H1 (cell line): ENCODE measurements around the gene NUTM1. TPM values are rescaled to one million over a fixed set of nuclear protein-coding genes. Genes with fewer than 3 reads are reported as not detected.

ENCODE experiments used
- CTCF ChIA-PET: fragments of 300-600 bp; sonication (Branson Sonifier 250); formaldehyde crosslinking; loops from one replicate; lab custom pipeline; 2021; ENCODE audit not compliant: partially characterized antibody; lab: Charles Lee
- POLR2A ChIA-PET: fragments of 300-600 bp; sonication (Branson Sonifier 250); formaldehyde crosslinking; loops from one replicate; lab custom pipeline; 2021; ENCODE audit warnings: inconsistent platforms; ENCODE audit not compliant: partially characterized antibody; lab: Charles Lee
- DNase-seq, 2 experiments: peaks; one replicate each; pipeline versions ENCODE4 v3.0.0 to v3.0.0-alpha.2; 2010 to 2022; ENCODE audit warnings: low spot score in 2 of 2, low read depth in 1 of 2, mixed read lengths in 1 of 2
- FAIRE-seq: peaks from 2 replicates; lab custom pipeline; 2011; peaks lifted over from hg19 to GRCh38; lab: Jason Lieb, UNC
- H2AFZ ChIP-seq: 2 replicates; pipeline ENCODE4 v1.8.1; 2012; ENCODE audit warnings: low read length, inconsistent platforms
- H2AK5ac ChIP-seq: 2 replicates; pipeline ENCODE4 v1.6.1; 2013; ENCODE audit warnings: low read depth, low read length
- H2BK120ac ChIP-seq: replicated peaks from 2 replicates; pipeline ENCODE3; 2013; ENCODE audit warnings: low read depth, low read length, inconsistent platforms
- H2BK12ac ChIP-seq: 2 replicates; pipeline ENCODE4 v1.6.1; 2013; ENCODE audit warnings: low read depth, low read length
- H2BK15ac ChIP-seq: 2 replicates; pipeline ENCODE4 v1.6.1; 2013; ENCODE audit warnings: low read length
- H2BK20ac ChIP-seq: 2 replicates; pipeline ENCODE4 v1.6.1; 2013; ENCODE audit warnings: low read length
- H2BK5ac ChIP-seq: 2 replicates; pipeline ENCODE4 v1.6.1; 2013; ENCODE audit warnings: low read depth, low read length
- H3K14ac ChIP-seq: 2 replicates; pipeline ENCODE4 v1.6.1; 2013; ENCODE audit warnings: inconsistent platforms; ENCODE audit not compliant: insufficient read length
- H3K18ac ChIP-seq: 2 replicates; pipeline ENCODE4 v1.6.1; 2013; ENCODE audit warnings: low read length; ENCODE audit errors: extremely low read depth
- H3K23ac ChIP-seq: 2 replicates; pipeline ENCODE4 v1.6.1; 2013; ENCODE audit warnings: inconsistent platforms; ENCODE audit not compliant: insufficient read length
- H3K23me2 ChIP-seq: 2 replicates; pipeline ENCODE4 v1.6.1; 2013; ENCODE audit warnings: low read depth, low read length
- H3K27ac ChIP-seq: 2 replicates; pipeline ENCODE4 v1.6.1; 2011; ENCODE audit warnings: low read depth, low read length, inconsistent platforms
- H3K27me3 ChIP-seq, 4 experiments: replicated peaks in 1 of 4; 1 replicate in 1 of 4; 2 replicates in 3 of 4; pipeline versions ENCODE4 v1.6.1 to v1.8.1; 2011 to 2013; ENCODE audit warnings: low read length in 3 of 4, mild to moderate bottlenecking in 3 of 4, inconsistent platforms in 2 of 4, mixed read lengths in 2 of 4, moderate library complexity in 1 of 4; ENCODE audit not compliant: control insufficient read depth in 3 of 4, insufficient read depth in 3 of 4; ENCODE audit errors: extremely low read depth in 1 of 4
- H3K36me3 ChIP-seq, 4 experiments: 2 replicates each; pipeline versions ENCODE4 v1.6.1 to v1.8.1; 2011 to 2013; ENCODE audit warnings: mild to moderate bottlenecking in 4 of 4, low read length in 3 of 4, moderate library complexity in 2 of 4, control low read depth in 1 of 4, inconsistent platforms in 1 of 4; ENCODE audit not compliant: insufficient read depth in 4 of 4, control insufficient read depth in 2 of 4
- H3K4ac ChIP-seq: replicated peaks from 2 replicates; pipeline ENCODE3; 2013; ENCODE audit warnings: low read length, low read depth, mixed read lengths, inconsistent platforms; ENCODE audit not compliant: insufficient read length
- H3K4me1 ChIP-seq, 4 experiments: replicated peaks in 1 of 4; 1 replicate in 1 of 4; 2 replicates in 3 of 4; pipeline versions ENCODE4 v1.6.1 to v1.8.1; 2011 to 2013; ENCODE audit warnings: low read length in 3 of 4, inconsistent platforms in 2 of 4, mixed read lengths in 1 of 4; ENCODE audit not compliant: insufficient read depth in 4 of 4, control insufficient read depth in 3 of 4
- H3K4me2 ChIP-seq, 2 experiments: 2 replicates each; pipeline versions ENCODE4 v1.6.1 to v1.8.1; 2011 to 2013; ENCODE audit warnings: low read depth in 2 of 2, low read length in 2 of 2, control low read depth in 1 of 2, inconsistent platforms in 1 of 2, mild to moderate bottlenecking in 1 of 2; ENCODE audit not compliant: insufficient read depth in 1 of 2
- H3K4me3 ChIP-seq, 4 experiments: fragments of 200-600, 300-600 bp in 1 of 4; sonication (generic), shearing (Covaris generic), sonication (Bioruptor Twin) in 1 of 4; 2 replicates each; pipeline versions ENCODE4 v1.5.1 to v1.8.1; 2011 to 2016; ENCODE audit warnings: low read length in 4 of 4, low read depth in 3 of 4, control low read depth in 2 of 4, inconsistent platforms in 2 of 4, mild to moderate bottlenecking in 2 of 4, mixed read lengths in 1 of 4, moderate library complexity in 1 of 4; ENCODE audit not compliant: insufficient read depth in 2 of 4; ENCODE audit errors: extremely low read depth in 1 of 4
- H3K56ac ChIP-seq: replicated peaks from 2 replicates; pipeline ENCODE3; 2013; ENCODE audit warnings: low read depth, mild to moderate bottlenecking, mixed read lengths, low read length, inconsistent platforms; ENCODE audit not compliant: insufficient read length
- H3K79me1 ChIP-seq: 2 replicates; pipeline ENCODE4 v1.6.1; 2013; ENCODE audit warnings: low read depth, low read length, control low read depth
- H3K79me2 ChIP-seq, 2 experiments: 2 replicates each; pipeline versions ENCODE4 v1.6.1 to v1.8.1; 2012 to 2013; ENCODE audit warnings: low read length in 2 of 2, mild to moderate bottlenecking in 2 of 2, inconsistent platforms in 1 of 2; ENCODE audit not compliant: insufficient read depth in 2 of 2, control insufficient read depth in 1 of 2
- H3K9ac ChIP-seq, 4 experiments: replicated peaks in 1 of 4; 1 replicate in 1 of 4; 2 replicates in 3 of 4; pipeline versions ENCODE4 v1.6.1 to v1.8.1; 2011 to 2013; ENCODE audit warnings: low read depth in 3 of 4, low read length in 3 of 4, control low read depth in 2 of 4, mild to moderate bottlenecking in 2 of 4, moderate library complexity in 2 of 4, inconsistent platforms in 1 of 4; ENCODE audit errors: extremely low read depth in 1 of 4
- H3K9me3 ChIP-seq, 2 experiments: 2 replicates each; pipeline versions ENCODE4 v1.6.1 to v1.8.1; 2012 to 2013; ENCODE audit warnings: mild to moderate bottlenecking in 2 of 2, moderate library complexity in 2 of 2, control low read depth in 1 of 2, inconsistent platforms in 1 of 2, low read depth in 1 of 2, low read length in 1 of 2, mixed read lengths in 1 of 2; ENCODE audit not compliant: insufficient read depth in 2 of 2
- H4K20me1 ChIP-seq, 2 experiments: replicated peaks in 1 of 2; 2 replicates each; pipeline versions ENCODE3 to v1.8.1; 2011 to 2013; ENCODE audit warnings: inconsistent platforms in 2 of 2, low read length in 2 of 2, mild to moderate bottlenecking in 1 of 2; ENCODE audit not compliant: insufficient read depth in 2 of 2, control insufficient read depth in 1 of 2
- H4K5ac ChIP-seq: 2 replicates; pipeline ENCODE4 v1.6.1; 2013; ENCODE audit warnings: low read length, low read depth, mixed read lengths, inconsistent platforms; ENCODE audit not compliant: insufficient read length
- H4K8ac ChIP-seq: 2 replicates; pipeline ENCODE4 v1.8.0; 2013; ENCODE audit warnings: mild to moderate bottlenecking, moderate library complexity, low read length, inconsistent platforms; ENCODE audit not compliant: insufficient read depth; ENCODE audit errors: extremely low read depth
- H4K91ac ChIP-seq: replicated peaks from 2 replicates; pipeline ENCODE3; 2013; ENCODE audit warnings: low read length, mixed read lengths, inconsistent platforms; ENCODE audit not compliant: insufficient read length
- CTCF ChIP-seq, 3 experiments: IDR thresholded peaks; 1 replicate in 2 of 3; 2 replicates in 1 of 3; pipeline versions ENCODE4 v1.5.1 to v1.6.1; 2011; ENCODE audit warnings: low read length in 3 of 3, mild to moderate bottlenecking in 3 of 3, inconsistent platforms in 2 of 3, low read depth in 1 of 3, moderate library complexity in 1 of 3; ENCODE audit not compliant: insufficient read depth in 1 of 3; ENCODE audit errors: control extremely low read depth in 1 of 3
- TAF7 ChIP-seq: optimal IDR thresholded peaks from 2 replicates; pipeline ENCODE3; 2011; ENCODE audit warnings: low read depth, mild to moderate bottlenecking, inconsistent platforms, low read length, moderate library complexity, borderline replicate concordance
- WGBS, 2 experiments: shearing (Covaris generic) in 1 of 2; methylation state at CpG; one replicate each; pipeline versions ENCODE4 v1.1.6 to v1.1.7; 2013 to 2015; ENCODE audit warnings: low lambda C conversion rate in 2 of 2, mixed read lengths in 2 of 2, inconsistent platforms in 1 of 2, low coverage in 1 of 2, missing lambda C conversion rate in 1 of 2; ENCODE audit not compliant: insufficient replicate concordance in 2 of 2, insufficient coverage in 1 of 2, insufficient read length in 1 of 2; ENCODE audit errors: extremely low coverage in 1 of 2, missing lambda C conversion rate in 1 of 2; 5-methylcytosine and 5-hydroxymethylcytosine counted together
- polyA plus RNA-seq, 7 experiments: library from polyadenylated mRNA; depleted of rRNA in 3 of 7; stranded (reverse) in 5 of 7; unstranded in 2 of 7; fragments of >200 nt in 5 of 7; fragments of 200-250 nt in 2 of 7; gene quantifications; 1 replicate in 5 of 7; 2 replicates in 1 of 7; 4 replicates in 1 of 7; pipeline versions ENCODE4 v1.2.1 to v1.2.3, GENCODE V29; 2011 to 2013; ENCODE audit warnings: missing spikeins in 2 of 7, mixed read lengths in 2 of 7
- total RNA-seq: library from RNA; stranded (reverse); fragmentation: NEBNext Ultra II Directional; extraction: Animal tissue kit (Norgen Biotek cat#: 25700); gene quantifications from 2 replicates; pipeline ENCODE4 v1.2.1, GENCODE V29; 2021

NUTM1 gene
- total and polyA plus RNA-seq, 2 of the 8 experiments (the other 6 are each of a cell fraction or from before 2014, with no cell fraction given), result 0.39 to 0.60 TPM

DNA sequence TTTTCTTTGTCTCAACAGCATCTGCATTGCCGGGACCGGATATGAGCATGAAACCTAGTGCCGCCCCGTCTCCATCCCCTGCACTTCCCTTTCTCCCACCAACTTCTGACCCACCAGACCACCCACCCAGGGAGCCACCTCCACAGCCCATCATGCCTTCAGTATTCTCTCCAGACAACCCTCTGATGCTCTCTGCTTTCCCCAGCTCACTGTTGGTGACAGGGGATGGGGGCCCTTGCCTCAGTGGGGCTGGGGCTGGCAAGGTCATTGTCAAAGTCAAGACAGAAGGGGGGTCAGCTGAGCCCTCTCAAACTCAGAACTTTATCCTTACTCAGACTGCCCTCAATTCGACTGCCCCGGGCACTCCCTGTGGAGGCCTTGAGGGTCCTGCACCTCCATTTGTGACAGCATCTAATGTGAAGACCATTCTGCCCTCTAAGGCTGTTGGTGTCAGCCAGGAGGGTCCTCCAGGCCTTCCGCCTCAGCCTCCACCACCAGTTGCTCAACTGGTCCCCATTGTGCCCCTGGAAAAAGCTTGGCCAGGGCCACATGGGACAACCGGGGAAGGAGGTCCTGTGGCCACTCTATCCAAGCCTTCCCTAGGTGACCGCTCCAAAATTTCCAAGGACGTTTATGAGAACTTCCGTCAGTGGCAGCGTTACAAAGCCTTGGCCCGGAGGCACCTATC, 5.0 kb downstream of the NUTM1 start:
- no peak overlapping the region for H3K56ac ChIP-seq
- FAIRE-seq (no peak), DNase-seq (peak in 1 of 2 experiments; percentile 37)
- no peaks in the 10 kb centered on the region for H4K20me1 ChIP-seq
- H4K5ac ChIP-seq, result no peak overlapping the region
- H3K27me3 ChIP-seq, result no peaks in the 10 kb centered on the region
- H3K79me1 ChIP-seq, result no peaks in the 10 kb centered on the region
- H2BK5ac ChIP-seq, result no peak overlapping the region
- H3K14ac ChIP-seq, result no peak overlapping the region
- no peak overlapping the region for H2BK120ac ChIP-seq
- H3K23ac ChIP-seq, result no peak overlapping the region
- H3K9me3 ChIP-seq, result no peaks in the 10 kb centered on the region
- no peak overlapping the region for H4K8ac ChIP-seq
- peaks cover 5 to 8% (median 6%) of the 10 kb centered on the region in 4 experiments; a peak in 6 of 7 replicates for H3K4me1 ChIP-seq
- H3K9ac ChIP-seq, result no peak overlapping the region
- H3K4ac ChIP-seq, result no peak overlapping the region
- no peak overlapping the region for H2AFZ ChIP-seq
- POLR2A ChIA-PET, result interaction anchor here (0.9 to 1.5 kb wide), 2 partner anchors 10 to 13 kb away, joined by 3 to 4 read pairs; partner anchors contain the start of gene SLC12A6
- no peaks in the 10 kb centered on the region for H3K23me2 ChIP-seq
- H3K4me3 ChIP-seq, result no peak overlapping the region
- no peaks in the 10 kb centered on the region for H3K79me2 ChIP-seq
- H3K18ac ChIP-seq, result no peak overlapping the region
- H2BK12ac ChIP-seq, result no peak overlapping the region
- no peak overlapping the region for H2BK15ac ChIP-seq
- WGBS, 2 experiments, result 86% methylated on average over 13 of the region's 13 CpGs; no CpG with 5 or more reads in 1 of the 2 experiments
- no peaks in the 10 kb centered on the region for H3K36me3 ChIP-seq
- H3K27ac ChIP-seq, result no peak overlapping the region
- no peak overlapping the region for H4K91ac ChIP-seq
- no peak overlapping the region for H3K4me2 ChIP-seq
- CTCF ChIA-PET, result interaction anchor here (0.7 to 1.3 kb wide), 2 partner anchors 10 to 12 kb away, joined by 3 to 4 read pairs; no protein-coding TSS in a partner anchor
- TF ChIP-seq CTCF (IDR thresholded peaks at IDR 0.05; ENCODE audit: control extremely low read depth in 1 of 3, insufficient read depth in 1 of 3, low read depth in 1 of 3, low read length in 3 of 3) (no peak), TAF7 (no peak)
- H2BK20ac ChIP-seq, result no peak overlapping the region
- no peak overlapping the region for H2AK5ac ChIP-seq
